Stimulated activated CD4-positive, alpha-beta T cell treated with anti-CD3 and anti-CD28 coated beads, Interleukin-2, amount 100 ng/mL, for 4 hours (primary cell): Measurements from ENCODE around the gene CDKAL1.
"Not testable (repeated sequence)": the region's sequence is repeated elsewhere in the genome, so short reads cannot be mapped to it uniquely, and the experiment has no call there.

Experiments used
- DNase-seq: peaks from one replicate; pipeline ENCODE4 v3.0.0-alpha.2; 2020; ENCODE audit warnings: low read depth

The CDKAL1 gene

GRCh38 chr6:20640181-20640580 is 105.9 kb downstream of the CDKAL1 start:
- no peak for DNase-seq

- DNase-seq = no peak
Observed at GRCh38 chr6:20642441-20642840, 108.2 kb downstream of the CDKAL1 start.

GRCh38 chr6:20644667-20645370 is 110.6 kb downstream of the CDKAL1 start:
- DNase-seq = no peak

GRCh38 chr6:20645572-20645971 is 111.3 kb downstream of the CDKAL1 start:
- DNase-seq = not testable (repeated sequence)

GRCh38 chr6:20647585-20647984 is 113.3 kb downstream of the CDKAL1 start:
- no peak for DNase-seq

- not testable (repeated sequence) for DNase-seq
Observed at GRCh38 chr6:20649696-20650470, 115.6 kb downstream of the CDKAL1 start.

GRCh38 chr6:20652299-20653084 is 118.2 kb downstream of the CDKAL1 start:
- DNase-seq = no peak

- no peak for DNase-seq
Observed at GRCh38 chr6:20653085-20653479, 118.8 kb downstream of the CDKAL1 start.

- no peak for DNase-seq
Observed at GRCh38 chr6:20655317-20655716, 121.1 kb downstream of the CDKAL1 start.

GRCh38 chr6:20657274-20657800 is 123.1 kb downstream of the CDKAL1 start:
- DNase-seq = no peak

- DNase-seq = no peak
Observed at GRCh38 chr6:20658053-20658452, 123.8 kb downstream of the CDKAL1 start.

GRCh38 chr6:20658516-20658915 is 124.3 kb downstream of the CDKAL1 start:
- no peak for DNase-seq

GRCh38 chr6:20660534-20660933 is 126.3 kb downstream of the CDKAL1 start:
- no peak for DNase-seq

GRCh38 chr6:20661721-20662120 is 127.5 kb downstream of the CDKAL1 start:
- no peak for DNase-seq

- DNase-seq = no peak
Observed at GRCh38 chr6:20664250-20664649, 130.0 kb downstream of the CDKAL1 start.

- DNase-seq = no peak
Observed at GRCh38 chr6:20665290-20665689, 131.0 kb downstream of the CDKAL1 start.

GRCh38 chr6:20669571-20670314 is 135.5 kb downstream of the CDKAL1 start:
- DNase-seq = no peak

- no peak for DNase-seq
Observed at GRCh38 chr6:20670750-20671149, 136.5 kb downstream of the CDKAL1 start.

- no peak for DNase-seq
Observed at GRCh38 chr6:20672038-20672437, 137.8 kb downstream of the CDKAL1 start.

GRCh38 chr6:20673458-20673857 is 139.2 kb downstream of the CDKAL1 start:
- no peak for DNase-seq

- DNase-seq = no peak
Observed at GRCh38 chr6:20674664-20675063, 140.4 kb downstream of the CDKAL1 start.
